ENCODE results near the gene ITGA11. TPM values are rescaled to one million over a fixed set of nuclear protein-coding genes. Genes with fewer than 3 reads are reported as not detected.

Gene ITGA11
- total and polyA plus RNA-seq, 2 of the 4 experiments (the other 2 are of a cell fraction), result 4.1 to 6.6 TPM

DNA sequence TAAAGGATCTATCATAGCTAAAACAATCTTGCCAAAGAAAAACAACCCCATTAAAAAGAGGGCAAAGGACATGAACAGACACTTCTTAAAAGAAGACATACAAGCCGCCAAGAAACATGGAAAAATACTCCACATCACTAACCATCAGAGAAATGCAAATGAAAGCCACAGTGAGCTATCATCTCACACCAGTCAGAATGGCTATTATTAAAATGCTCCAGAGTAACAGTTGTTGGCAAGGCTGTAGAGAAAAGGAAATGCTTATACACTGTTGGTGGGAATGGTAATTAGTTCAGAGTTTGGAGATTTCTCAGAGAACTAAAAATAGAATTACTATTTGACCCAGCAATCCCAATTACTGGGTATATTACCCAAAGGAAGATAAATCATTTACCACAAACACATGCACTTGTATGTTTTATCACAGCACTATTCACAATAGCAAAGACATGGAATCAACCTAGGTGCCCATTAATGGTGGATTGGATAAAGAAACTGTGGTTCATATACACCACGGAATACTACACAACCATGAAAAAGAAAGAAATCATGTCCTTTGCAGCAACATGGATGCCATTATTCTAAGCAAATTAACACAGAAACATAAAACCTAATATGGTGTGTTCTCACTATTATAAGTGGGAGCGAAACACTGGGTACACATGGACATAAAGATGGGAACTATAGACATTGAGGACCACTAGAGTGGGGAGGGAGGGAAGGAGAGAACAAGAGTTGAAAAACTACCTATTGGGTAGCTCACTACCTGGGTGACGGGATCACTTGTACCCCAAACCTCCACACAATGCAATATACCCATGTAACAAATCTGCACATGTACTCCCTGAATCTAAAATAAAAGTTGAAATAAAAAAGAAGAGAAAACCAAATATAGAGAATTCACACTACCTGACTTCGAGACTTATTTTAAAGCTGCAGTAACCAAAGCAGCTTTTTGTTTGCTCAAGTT is 32.6 kb downstream of the ITGA11 start:
- H2AK5ac ChIP-seq (ENCODE audit: low read depth, low read length), result no peak overlapping the region
- no peak for TF ChIP-seq FOS (IDR thresholded peaks at IDR 0.05; ENCODE audit: low read depth, low read length)
- TF ChIP-seq MAFK (IDR thresholded peaks at IDR 0.05; ENCODE audit: low read depth, low read length), result no peak
- TF ChIP-seq BHLHE40 (IDR thresholded peaks at IDR 0.05; ENCODE audit: low read depth, low read length), result no peak
- TF ChIP-seq RAD21 (IDR thresholded peaks at IDR 0.05; ENCODE audit: low read length), result no peak
- TF ChIP-seq, protein P1, sequence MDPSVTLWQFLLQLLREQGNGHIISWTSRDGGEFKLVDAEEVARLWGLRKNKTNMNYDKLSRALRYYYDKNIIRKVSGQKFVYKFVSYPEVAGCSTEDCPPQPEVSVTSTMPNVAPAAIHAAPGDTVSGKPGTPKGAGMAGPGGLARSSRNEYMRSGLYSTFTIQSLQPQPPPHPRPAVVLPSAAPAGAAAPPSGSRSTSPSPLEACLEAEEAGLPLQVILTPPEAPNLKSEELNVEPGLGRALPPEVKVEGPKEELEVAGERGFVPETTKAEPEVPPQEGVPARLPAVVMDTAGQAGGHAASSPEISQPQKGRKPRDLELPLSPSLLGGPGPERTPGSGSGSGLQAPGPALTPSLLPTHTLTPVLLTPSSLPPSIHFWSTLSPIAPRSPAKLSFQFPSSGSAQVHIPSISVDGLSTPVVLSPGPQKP (IDR thresholded peaks at IDR 0.05; ENCODE audit: borderline replicate concordance, low read depth, low read length), result no peak
- TF ChIP-seq, protein P2, sequence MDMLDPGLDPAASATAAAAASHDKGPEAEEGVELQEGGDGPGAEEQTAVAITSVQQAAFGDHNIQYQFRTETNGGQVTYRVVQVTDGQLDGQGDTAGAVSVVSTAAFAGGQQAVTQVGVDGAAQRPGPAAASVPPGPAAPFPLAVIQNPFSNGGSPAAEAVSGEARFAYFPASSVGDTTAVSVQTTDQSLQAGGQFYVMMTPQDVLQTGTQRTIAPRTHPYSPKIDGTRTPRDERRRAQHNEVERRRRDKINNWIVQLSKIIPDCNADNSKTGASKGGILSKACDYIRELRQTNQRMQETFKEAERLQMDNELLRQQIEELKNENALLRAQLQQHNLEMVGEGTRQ (IDR thresholded peaks at IDR 0.05; ENCODE audit: low read depth, low read length), result no peak
- TF ChIP-seq SMC3 (IDR thresholded peaks at IDR 0.05; ENCODE audit: low read depth, low read length), result no peak
- no peak for TF ChIP-seq RFX5 (IDR thresholded peaks at IDR 0.05; ENCODE audit: low read depth, low read length)
- TF ChIP-seq MAZ (IDR thresholded peaks at IDR 0.05; ENCODE audit: borderline replicate concordance, low read depth, low read length), result no peak
- no peak for TF ChIP-seq CHD1 (IDR thresholded peaks at IDR 0.05; ENCODE audit: low read depth, low read length)
- H3K79me1 ChIP-seq (ENCODE audit: low read depth in 1 of 2, low read length in 2 of 2), result 0 out of 4 replicates have a peak, but pooled peaks cover 0 to 5% of the 10 kb centered on the region in 2 experiments
- no peak overlapping the region for H3K27ac ChIP-seq (ENCODE audit: insufficient read depth, low read length)
- H3K56ac ChIP-seq (ENCODE audit: extremely low read depth, insufficient read depth, low read length), result no peak overlapping the region
- DNase-seq, result no peak
- no CpG with 5 or more reads among the region's 5 CpGs for WGBS, 2 experiments (ENCODE audit: extremely low coverage in 2 of 2, insufficient read length in 1 of 2)
- intact Hi-C loops (cut with micrococcal nuclease), result no loop called here
- no peak overlapping the region for H2AFZ ChIP-seq (replicated peaks; ENCODE audit: low read length, poor library complexity)
- POLR2A ChIA-PET (ENCODE audit: unreplicated experiment), result no interaction called here
- no peak overlapping the region for H2BK5ac ChIP-seq (ENCODE audit: low read depth, low read length, poor library complexity, severe bottlenecking)
- peaks cover 2% of the 10 kb centered on the region; the same call in 1 of the 2 replicates for H3K9me3 ChIP-seq (ENCODE audit: control insufficient read depth, insufficient read depth, low read length)
- H3K4me3 ChIP-seq (ENCODE audit: insufficient read depth, low read depth, low read length), result no peak overlapping the region
- no peaks in the 10 kb centered on the region; the same call in 1 of the 2 replicates for H4K20me1 ChIP-seq (ENCODE audit: insufficient read depth, low read length)
- H4K8ac ChIP-seq (ENCODE audit: low read depth in 2 of 2, low read length in 2 of 2), result no peak overlapping the region
- H2BK20ac ChIP-seq (ENCODE audit: low read depth, low read length), result no peak overlapping the region
- H2AK9ac ChIP-seq (replicated peaks; ENCODE audit: low read depth, low read length, poor library complexity), result no peak overlapping the region
- no peak overlapping the region for H2BK15ac ChIP-seq (ENCODE audit: low read depth, low read length)
- no peak overlapping the region for H3K4ac ChIP-seq (ENCODE audit: low read depth, low read length)
- H3K14ac ChIP-seq (replicated peaks; ENCODE audit: low read depth, low read length), result no peak overlapping the region
- H3K27me3 ChIP-seq (ENCODE audit: control insufficient read depth, insufficient read depth, low read length), result no peaks in the 10 kb centered on the region
- H3K9me1 ChIP-seq (ENCODE audit: insufficient read depth, low read length), result peaks cover 2% of the 10 kb centered on the region; the same call in 1 of the 2 replicates
- CTCF ChIA-PET, result no interaction called here
- in situ Hi-C loops (cut with MboI; ENCODE audit: low sequenced_read_pairs), result no loop called here
- no peak overlapping the region for H3K18ac ChIP-seq (ENCODE audit: low read depth, low read length)
- peaks cover 3% of the 10 kb centered on the region; the same call in 1 of the 2 replicates for H3K36me3 ChIP-seq (ENCODE audit: control insufficient read depth, insufficient read depth, low read length)
- ATAC-seq (ENCODE audit: low read depth), result no peak
- H3K4me2 ChIP-seq (ENCODE audit: low read depth, low read length), result no peak overlapping the region
- H4K5ac ChIP-seq (ENCODE audit: low read depth, low read length), result no peak overlapping the region
- dilution Hi-C loops (cut with HindIII; ENCODE audit: low sequenced_read_pairs, unreplicated experiment), result no loop called here
- BruUV-seq (replicated peaks), result no TSS peak
- H3K23ac ChIP-seq (ENCODE audit: low read depth, low read length), result no peak overlapping the region
- H2BK120ac ChIP-seq (ENCODE audit: low read depth, low read length), result no peak overlapping the region
- H3K9ac ChIP-seq (ENCODE audit: low read depth, low read length), result no peak overlapping the region
- H3K4me1 ChIP-seq (ENCODE audit: control insufficient read depth, insufficient read depth, low read length), result no peaks in the 10 kb centered on the region
- no peak overlapping the region for H4K91ac ChIP-seq (ENCODE audit: insufficient read depth, low read depth, low read length)

Measured in IMR-90 (cell line).